NT2/D1 (cell line): ENCODE data around the gene PDZRN3.

Source experiments
- YY1 ChIP-seq: IDR thresholded peaks from 2 replicates; pipeline ENCODE4 v1.6.1; 2011; ENCODE audit not compliant: insufficient read length, insufficient read depth
- ZNF274 ChIP-seq: IDR thresholded peaks from 2 replicates; pipeline ENCODE4 v1.6.1; 2011; ENCODE audit warnings: mild to moderate bottlenecking, low read depth, low read length

GRCh38 chr3:73530022-73530396 lies 94.7 kb downstream of the PDZRN3 start:
- TF ChIP-seq ZNF274: no peak
- no peak for TF ChIP-seq YY1
